Fibroblast of lung (primary cell): ENCODE data around the gene AVPI1. TPM values are rescaled to one million over a fixed set of nuclear protein-coding genes. Genes with fewer than 3 reads are reported as not detected.

Experiments
- DNase-seq, 2 donors: peaks; one replicate each; pipeline versions ENCODE4 v3.0.0 to v3.0.0-alpha.2; 2010; ENCODE audit warnings: low read depth in 2 of 2
- H2AFZ ChIP-seq: 2 replicates; pipeline ENCODE4 v1.5.1; 2012; ENCODE audit warnings: low read length, control low read depth, inconsistent platforms
- H3K27ac ChIP-seq: 2 replicates; pipeline ENCODE4 v1.5.1; 2011; ENCODE audit warnings: low read length, control low read depth; ENCODE audit not compliant: insufficient read depth
- H3K27me3 ChIP-seq: 2 replicates; pipeline ENCODE4 v1.5.1; 2011; ENCODE audit warnings: mild to moderate bottlenecking, low read length; ENCODE audit not compliant: control insufficient read depth, insufficient read depth
- H3K36me3 ChIP-seq: 2 replicates; pipeline ENCODE4 v1.5.1; 2011; ENCODE audit warnings: low read length; ENCODE audit not compliant: control insufficient read depth, insufficient read depth
- H3K4me1 ChIP-seq: 2 replicates; pipeline ENCODE4 v1.5.1; 2011; ENCODE audit warnings: low read length; ENCODE audit not compliant: control insufficient read depth, insufficient read depth; ENCODE audit errors: extremely low read depth
- H3K4me2 ChIP-seq: 2 replicates; pipeline ENCODE4 v1.5.1; 2011; ENCODE audit warnings: low read length, control low read depth; ENCODE audit not compliant: insufficient read depth; ENCODE audit errors: extremely low read depth
- H3K4me3 ChIP-seq, 4 experiments: fragments of 200-600 bp in 1 of 4; sonication (generic) in 1 of 4; replicated peaks in 1 of 4; 2 replicates each; pipeline ENCODE4 v1.5.1; 2011 to 2016; ENCODE audit warnings: low read length in 4 of 4, low read depth in 3 of 4, mild to moderate bottlenecking in 3 of 4, control low read depth in 2 of 4, inconsistent platforms in 1 of 4, mixed read lengths in 1 of 4; ENCODE audit not compliant: insufficient read depth in 1 of 4; ENCODE audit errors: control extremely low read depth in 1 of 4
- H3K79me2 ChIP-seq: 2 replicates; pipeline ENCODE4 v1.5.1; 2012; ENCODE audit warnings: mild to moderate bottlenecking, low read length, inconsistent platforms; ENCODE audit not compliant: control insufficient read depth, insufficient read depth
- H3K9ac ChIP-seq: 2 replicates; pipeline ENCODE4 v1.5.1; 2011; ENCODE audit warnings: mild to moderate bottlenecking, low read length, control low read depth; ENCODE audit not compliant: insufficient read depth
- H3K9me3 ChIP-seq: 2 replicates; pipeline ENCODE4 v1.5.1; 2012; ENCODE audit warnings: low read depth, low read length; ENCODE audit not compliant: control insufficient read depth, insufficient read depth
- H4K20me1 ChIP-seq: 2 replicates; pipeline ENCODE4 v1.5.1; 2011; ENCODE audit warnings: low read length; ENCODE audit not compliant: control insufficient read depth, insufficient read depth; ENCODE audit errors: extremely low read depth
- CTCF ChIP-seq, 2 donors: IDR thresholded peaks in 1 of 2; conservative IDR thresholded peaks in 1 of 2; 1 replicate in 1 of 2; 2 replicates in 1 of 2; pipeline ENCODE4 v1.5.1; 2011 to 2012; ENCODE audit warnings: low read length in 2 of 2, control low read depth in 1 of 2, inconsistent platforms in 1 of 2, low read depth in 1 of 2, mild to moderate bottlenecking in 1 of 2
- EZH2 ChIP-seq: IDR thresholded peaks from 2 replicates; pipeline ENCODE4 v1.5.1; 2012; ENCODE audit warnings: low read length, control low read depth, mild to moderate bottlenecking; ENCODE audit errors: missing control alignments
- polyA plus RNA-seq, 2 donors: library from polyadenylated mRNA; depleted of rRNA in 1 of 2; stranded (reverse) in 1 of 2; unstranded in 1 of 2; fragments of >200 nt; gene quantifications; 2 replicates each; pipeline ENCODE4 v1.2.1, GENCODE V29; 2011 to 2012; ENCODE audit warnings: missing spikeins in 1 of 2
- total RNA-seq: library from RNA; depleted of rRNA; stranded (reverse); fragments of >200 nt; gene quantifications from 2 replicates; pipeline ENCODE4 v1.2.1, GENCODE V29; 2014

Gene AVPI1
- total and polyA plus RNA-seq, 2 donors (not counting 1 experiment from before 2014, with no cell fraction given), result 14.3 to 77.5 TPM

GRCh38 chr10:97718659-97719142, 31.7 kb upstream of the AVPI1 start:
- H2AFZ ChIP-seq, result no peak overlapping the region
- H3K4me2 ChIP-seq, result no peak overlapping the region
- no peak overlapping the region for H3K9ac ChIP-seq
- H3K27me3 ChIP-seq, result no peaks in the 10 kb centered on the region
- H3K4me1 ChIP-seq, result peaks cover 20% of the 10 kb centered on the region
- H4K20me1 ChIP-seq, result no peaks in the 10 kb centered on the region
- no peaks in the 10 kb centered on the region for H3K9me3 ChIP-seq
- H3K4me3 ChIP-seq, result no peak overlapping the region
- H3K79me2 ChIP-seq, result peaks cover 34% of the 10 kb centered on the region
- TF ChIP-seq EZH2 (no peak), CTCF (conservative IDR thresholded peaks at IDR 0.05 in 1 of 2, IDR thresholded peaks at IDR 0.05 in 1 of 2; ENCODE audit: low read depth in 1 of 2, low read length in 2 of 2) (no peak)
- DNase-seq, result peak in 1 of 2 donors; percentile 46
- H3K36me3 ChIP-seq, result peaks cover 7% of the 10 kb centered on the region
- H3K27ac ChIP-seq, result no peak overlapping the region

- DNase-seq, result no peak
- Histone ChIP-seq H3K4me1 (peaks cover 20% of the 10 kb centered on the region), H3K9ac (no peak overlapping the region), H3K36me3 (peaks cover 7% of the 10 kb centered on the region), H4K20me1 (no peaks in the 10 kb centered on the region), H3K27me3 (no peaks in the 10 kb centered on the region), H3K4me3 (no peak overlapping the region), H3K9me3 (no peaks in the 10 kb centered on the region), H2AFZ (no peak overlapping the region), H3K27ac (no peak overlapping the region), H3K4me2 (no peak overlapping the region), H3K79me2 (peaks cover 34% of the 10 kb centered on the region)
- no peak for TF ChIP-seq CTCF (conservative IDR thresholded peaks at IDR 0.05 in 1 of 2, IDR thresholded peaks at IDR 0.05 in 1 of 2; ENCODE audit: low read depth in 1 of 2, low read length in 2 of 2)
- TF ChIP-seq EZH2, result no peak
These were observed 31.1 kb upstream of the AVPI1 start for GRCh38 chr10:97718178-97718577.

- no peak overlapping the region for H3K27ac ChIP-seq
- peaks cover 7% of the 10 kb centered on the region for H3K36me3 ChIP-seq
- peaks cover 34% of the 10 kb centered on the region for H3K79me2 ChIP-seq
- DNase-seq, result no peak
- H3K4me2 ChIP-seq, result no peak overlapping the region
- H3K9me3 ChIP-seq, result no peaks in the 10 kb centered on the region
- no peaks in the 10 kb centered on the region for H4K20me1 ChIP-seq
- H2AFZ ChIP-seq, result no peak overlapping the region
- TF ChIP-seq EZH2, result no peak
- no peak for TF ChIP-seq CTCF (conservative IDR thresholded peaks at IDR 0.05 in 1 of 2, IDR thresholded peaks at IDR 0.05 in 1 of 2; ENCODE audit: low read depth in 1 of 2, low read length in 2 of 2)
- H3K4me3 ChIP-seq, result no peak overlapping the region
- no peak overlapping the region for H3K9ac ChIP-seq
- H3K4me1 ChIP-seq, result peaks cover 20% of the 10 kb centered on the region
- no peaks in the 10 kb centered on the region for H3K27me3 ChIP-seq
These were observed 30.6 kb upstream of the AVPI1 start for GRCh38 chr10:97717627-97718026.
